HG02981 (cell line): Measurements from ENCODE around the gene CWC15.
"Not testable (repeated sequence)": the region's sequence is repeated elsewhere in the genome, so short reads cannot be mapped to it uniquely, and the experiment has no call there.

Experiments
- ATAC-seq: cut with Tn5 transposase; IDR thresholded peaks from one replicate; pipeline ENCODE4 v1.9.1; 2021; ENCODE audit warnings: mild to moderate bottlenecking, moderate library complexity; ENCODE audit not compliant: unreplicated experiment

The CWC15 gene

GRCh38 chr11:94973099-94973968 lies at the start of gene CWC15, which contains the start of gene KDM4D:
CWC15 (minus strand) TSS chr11:94973556; CDS start chr11:94972185, 1,371 bp downstream.
KDM4D (plus strand) TSS chr11:94973709; CDS start chr11:94997373, 23,664 bp downstream.
- ATAC-seq: peak; percentile 100

GRCh38 chr11:95021468-95021867 lies 48.1 kb upstream of the CWC15 start:
- not testable (repeated sequence) for ATAC-seq

- ATAC-seq: no peak
These were observed 42.8 kb upstream of the CWC15 start for GRCh38 chr11:95016139-95016538.

DNA sequence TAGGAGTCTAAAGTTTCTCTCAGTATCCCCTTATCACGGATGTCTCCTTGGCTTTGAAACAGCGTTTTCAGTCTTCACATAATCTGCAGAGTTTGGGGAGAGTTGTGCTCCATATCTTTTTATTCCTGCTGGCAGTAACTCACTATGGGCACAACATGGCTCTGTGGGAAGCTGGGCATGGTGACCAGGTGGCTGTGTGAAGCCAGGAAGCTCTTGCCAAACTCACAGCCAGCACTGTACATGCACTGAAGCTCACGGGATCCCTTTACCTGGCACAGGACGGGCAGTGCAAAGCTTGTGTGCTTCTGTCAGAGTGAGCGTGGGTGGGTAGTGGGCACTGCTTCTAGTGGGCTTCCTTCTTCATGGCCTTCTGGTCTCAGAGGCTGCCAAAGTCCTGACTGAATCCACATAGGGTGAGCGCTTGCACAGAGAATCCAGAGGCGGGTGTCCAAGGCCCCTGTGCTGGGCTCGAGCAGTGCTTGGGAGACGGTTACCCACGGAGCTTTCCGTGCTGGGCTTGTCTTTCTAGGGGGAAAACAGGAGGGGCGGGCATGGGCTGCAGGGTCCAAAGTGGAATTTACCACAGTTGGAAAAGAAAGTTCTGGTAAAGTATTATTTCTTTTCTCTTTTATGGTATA lies 40.9 kb upstream of the CWC15 start:
- no peak for ATAC-seq

DNA sequence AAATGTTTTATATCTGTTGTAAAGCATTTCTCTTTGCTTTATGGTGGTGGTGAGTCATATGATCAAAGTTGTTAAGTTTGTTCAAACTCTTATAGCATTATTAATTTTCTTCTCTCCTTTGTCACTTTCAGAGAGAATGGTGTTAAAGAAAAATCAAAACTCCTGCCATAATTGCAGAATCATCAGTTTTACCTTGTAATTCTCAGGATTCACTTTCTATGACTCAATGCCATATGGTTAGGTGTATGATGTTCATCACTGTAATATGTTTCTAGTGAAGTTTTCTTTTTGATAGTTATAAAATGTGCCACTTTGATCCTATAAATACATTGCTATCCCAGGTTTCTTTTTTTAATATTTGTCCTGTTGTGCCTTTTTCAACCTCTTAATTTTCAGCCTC lies 38.0 kb upstream of the CWC15 start:
- no peak for ATAC-seq

DNA sequence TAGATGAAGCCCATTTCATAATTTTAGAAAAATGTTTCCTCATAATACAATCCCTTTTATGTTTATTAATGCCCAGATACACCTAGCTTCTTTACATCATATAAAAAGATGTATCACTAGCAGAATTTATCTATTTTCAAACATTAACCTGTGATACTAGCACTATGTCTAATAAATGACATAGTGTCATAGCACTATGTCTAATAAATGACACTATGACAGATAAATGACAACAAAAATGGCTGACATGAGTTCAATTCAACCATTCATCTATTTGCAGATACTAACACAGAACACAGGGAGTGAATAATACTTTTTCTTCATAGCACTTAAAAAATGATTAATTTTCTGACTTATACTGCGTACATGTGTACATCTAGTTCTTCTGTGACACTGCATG lies 32.3 kb upstream of the CWC15 start:
- no peak for ATAC-seq

- ATAC-seq: no peak
These were observed 30.4 kb upstream of the CWC15 start for GRCh38 chr11:95003716-95004115.

- no peak for ATAC-seq
These were observed 24.9 kb upstream of the CWC15 start for GRCh38 chr11:94998285-94998684.

DNA sequence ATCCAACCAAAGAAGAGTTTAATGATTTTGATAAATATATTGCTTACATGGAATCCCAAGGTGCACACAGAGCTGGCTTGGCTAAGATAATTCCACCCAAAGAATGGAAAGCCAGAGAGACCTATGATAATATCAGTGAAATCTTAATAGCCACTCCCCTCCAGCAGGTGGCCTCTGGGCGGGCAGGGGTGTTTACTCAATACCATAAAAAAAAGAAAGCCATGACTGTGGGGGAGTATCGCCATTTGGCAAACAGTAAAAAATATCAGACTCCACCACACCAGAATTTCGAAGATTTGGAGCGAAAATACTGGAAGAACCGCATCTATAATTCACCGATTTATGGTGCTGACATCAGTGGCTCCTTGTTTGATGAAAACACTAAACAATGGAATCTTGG lies 24.1 kb upstream of the CWC15 start:
- ATAC-seq: no peak

- ATAC-seq: no peak
These were observed 20.1 kb upstream of the CWC15 start for GRCh38 chr11:94993400-94993943.

DNA sequence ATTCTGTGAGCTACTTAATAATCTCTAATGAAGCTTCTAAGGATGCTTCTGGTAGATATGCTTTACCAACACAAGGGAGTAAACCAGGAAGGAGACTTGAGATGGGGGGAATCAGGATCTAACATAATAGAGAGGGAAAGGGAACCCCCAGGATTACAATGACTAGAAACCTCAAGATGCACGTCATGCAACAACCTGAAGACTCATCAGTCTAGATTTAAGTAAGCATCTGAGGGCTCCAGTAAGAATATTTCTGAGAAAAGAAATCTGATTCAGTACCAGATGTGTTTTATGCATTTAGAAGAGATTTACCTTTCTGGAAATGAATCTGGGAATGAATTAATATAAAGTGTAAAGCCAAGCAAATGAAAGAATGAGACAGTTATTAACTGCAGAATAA lies 15.4 kb upstream of the CWC15 start:
- no peak for ATAC-seq

DNA sequence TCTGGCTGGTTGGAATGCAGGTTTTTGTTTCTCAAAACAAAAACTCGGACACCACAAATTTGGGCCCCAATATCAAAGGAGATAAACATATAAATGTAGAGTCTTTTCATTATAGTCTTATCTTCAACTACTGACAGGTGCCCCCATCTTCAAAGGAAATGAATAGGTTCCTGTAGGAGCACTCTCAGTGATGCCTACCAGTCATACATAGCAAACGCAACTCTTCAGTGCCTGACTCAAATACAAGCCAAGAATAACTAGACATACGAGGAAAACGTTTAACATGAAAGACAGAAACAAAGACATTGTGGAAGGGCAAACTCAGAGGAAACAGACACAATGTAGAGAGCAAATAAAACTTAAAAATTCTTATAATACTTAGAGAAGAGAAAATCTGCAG lies 14.0 kb upstream of the CWC15 start:
- no peak for ATAC-seq

- no peak for ATAC-seq
These were observed 2.2 kb upstream of the CWC15 start for GRCh38 chr11:94975599-94975998.

DNA sequence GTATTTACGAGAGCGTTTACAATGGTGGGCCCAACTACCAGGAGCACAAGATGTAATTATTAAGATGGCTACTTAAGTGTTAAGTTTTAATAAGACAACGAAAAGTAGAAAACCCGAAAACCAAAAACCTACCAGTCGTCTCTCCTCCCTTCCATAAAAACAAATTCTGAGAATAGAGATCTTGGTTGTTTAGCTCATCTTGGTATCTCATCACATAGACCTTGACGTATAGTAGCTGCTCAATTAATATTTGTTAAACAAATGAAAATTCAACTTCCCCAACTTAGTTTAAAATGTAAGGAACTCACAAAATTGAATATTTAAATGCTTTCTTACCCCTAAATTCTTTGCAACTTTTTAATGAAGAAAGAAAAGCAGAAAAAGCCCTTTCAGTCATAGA lies 822 bp upstream of the CWC15 start:
- ATAC-seq: no peak

DNA sequence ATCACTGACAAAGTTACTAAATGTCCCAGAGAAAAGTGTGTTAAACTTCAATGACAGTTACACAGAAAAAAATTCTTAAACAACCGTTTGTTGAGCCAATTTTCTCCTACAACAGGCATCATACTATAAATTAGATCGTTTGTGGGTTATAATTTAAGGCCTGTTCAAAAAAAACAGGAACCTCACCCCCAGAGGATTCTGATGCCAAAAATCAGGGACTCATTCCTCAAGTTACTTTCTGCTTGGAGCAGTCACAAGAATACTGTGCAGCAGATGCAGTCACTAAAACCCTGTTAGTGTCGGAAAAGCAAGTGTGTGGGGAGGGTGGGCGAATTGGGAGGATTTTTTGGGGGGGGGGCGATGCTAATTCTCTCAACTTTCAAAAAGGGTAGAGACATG lies 657 bp downstream of the CWC15 start:
- ATAC-seq: no peak

DNA sequence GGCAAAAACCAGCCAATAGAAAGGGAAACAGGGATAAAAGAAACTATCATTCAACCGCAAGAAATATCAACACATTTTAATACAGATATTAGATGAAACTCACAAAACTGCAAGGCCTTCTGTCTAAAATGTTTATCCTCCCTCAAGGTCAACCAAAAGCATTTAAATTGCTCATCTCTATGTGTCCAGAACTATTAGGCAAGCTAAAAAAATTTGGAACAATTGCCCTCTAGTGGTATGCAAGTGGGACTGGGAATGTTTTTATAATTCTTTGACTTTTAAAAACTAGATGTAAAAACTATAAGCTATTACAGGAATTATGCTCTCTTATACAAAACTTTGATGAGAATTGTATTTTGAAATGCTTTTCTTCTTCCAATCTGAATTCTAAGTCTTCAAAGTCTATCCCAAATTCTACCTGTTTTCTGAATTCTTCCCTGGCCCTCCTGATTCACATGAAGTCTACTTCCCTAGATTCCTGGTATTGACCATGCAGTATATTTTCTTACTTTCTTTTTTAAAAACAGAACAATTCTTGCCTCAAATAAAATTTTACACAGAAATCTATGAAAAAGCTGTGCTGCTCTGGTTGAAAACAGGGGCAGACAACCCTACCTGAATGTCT lies 4.9 kb downstream of the CWC15 start:
- ATAC-seq: no peak

GRCh38 chr11:94964934-94965333 lies 8.4 kb downstream of the CWC15 start:
- ATAC-seq: no peak

- ATAC-seq: no peak
These were observed 12.1 kb downstream of the CWC15 start for GRCh38 chr11:94961255-94961654.

DNA sequence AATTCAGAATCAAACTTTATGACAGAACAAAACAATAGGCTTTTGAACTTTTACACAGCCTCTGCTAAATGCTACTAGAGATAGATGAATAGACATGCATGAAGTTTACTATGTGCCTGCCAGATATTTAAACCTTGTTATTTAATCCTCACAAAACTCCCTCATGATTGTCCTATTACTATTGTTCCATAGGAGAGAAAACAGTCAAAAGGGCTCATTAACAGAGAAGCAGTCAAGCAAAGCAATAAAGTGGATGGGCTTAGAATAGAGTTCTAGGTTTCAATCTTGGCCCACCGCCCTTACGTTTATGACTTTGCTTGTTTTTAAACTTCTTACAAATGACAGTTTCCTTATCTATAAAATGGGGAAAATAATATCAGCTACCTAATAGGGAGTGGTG lies 12.9 kb downstream of the CWC15 start:
- ATAC-seq: no peak

- no peak for ATAC-seq
These were observed 14.2 kb downstream of the CWC15 start for GRCh38 chr11:94959179-94959578.

- ATAC-seq: no peak
These were observed 15.1 kb downstream of the CWC15 start for GRCh38 chr11:94958121-94958696.
